Lower lobe of right lung (tissue), 1 donor: ENCODE measurements around the gene KRT2. TPM values are rescaled to one million over a fixed set of nuclear protein-coding genes. Genes with fewer than 3 reads are reported as not detected.

ENCODE experiments used
- total RNA-seq: library from RNA; stranded (reverse); fragmentation: NEBNext Ultra II Directional; extraction: Animal tissue kit (Norgen Biotek cat#: 25700); gene quantifications from one replicate; pipeline ENCODE4 v1.2.1, GENCODE V29; 2021
- donor health status: DM: no; HTN: yes; CAD: no; lungs with severe emphysema.

Gene KRT2
- total RNA-seq, 1 donor from 2014 or later, result not detected

Other genes with a start within 250 kb of the KRT2 start
- gene KRT82, start 245.9 kb downstream of the KRT2 start, total RNA-seq, result not detected
- gene KRT75, start 217.8 kb downstream of the KRT2 start, total RNA-seq, result not detected
- gene KRT6B, start 200.1 kb downstream of the KRT2 start, total RNA-seq, result not detected
- not detected for gene KRT6C, start 178.4 kb downstream of the KRT2 start, total RNA-seq
- gene KRT6A, start 159.0 kb downstream of the KRT2 start, total RNA-seq, result 0.74 TPM
- gene KRT5, start 131.8 kb downstream of the KRT2 start, total RNA-seq, result 0.65 TPM
- gene KRT71, start 99.1 kb downstream of the KRT2 start, total RNA-seq, result not detected
- not detected for gene KRT74, start 78.4 kb downstream of the KRT2 start, total RNA-seq
- gene KRT72, start 50.7 kb downstream of the KRT2 start, total RNA-seq, result not detected
- gene KRT73, start 33.7 kb downstream of the KRT2 start, total RNA-seq, result not detected
- 1.3 TPM for gene KRT1, start 28.2 kb upstream of the KRT2 start, total RNA-seq
- not detected for gene KRT77, start 51.3 kb upstream of the KRT2 start, total RNA-seq
- gene KRT76, start 125.1 kb upstream of the KRT2 start, total RNA-seq, result not detected
- not detected for gene KRT3, start 143.9 kb upstream of the KRT2 start, total RNA-seq
- 6.4 TPM for gene KRT4, start 161.9 kb upstream of the KRT2 start, total RNA-seq
- gene KRT79, start 182.1 kb upstream of the KRT2 start, total RNA-seq, result 3.9 TPM
- gene KRT78, start 196.8 kb upstream of the KRT2 start, total RNA-seq, result not detected